HepG2 (cell line): ENCODE results near the gene SHISAL2B. TPM values are rescaled to one million over a fixed set of nuclear protein-coding genes. Genes with fewer than 3 reads are reported as not detected.

ENCODE experiments used
- ATAC-seq: fragments of 200-7000 bp; cut with Tn5 transposase; 3 replicates; pipeline ENCODE4 v1.9.1; 2020; ENCODE audit warnings: mild to moderate bottlenecking, moderate library complexity
- BruUV-seq: library from RNA; stranded (reverse); fragments of 400-500 nt; replicated peaks from 2 replicates; lab custom pipeline; 2021; lab: Mats Ljungman, UMichigan
- CTCF ChIA-PET: fragments of 300-600 bp; formaldehyde crosslinking; extraction: SDS; loops from one replicate; lab custom pipeline; 2021; ENCODE audit warnings: low total read pairs, inconsistent platforms, low intra/inter-chr PET ratio; lab: Yijun Ruan, JAX
- POLR2A ChIA-PET: fragments of 350-600 bp; sonication (Branson Sonifier 250); formaldehyde crosslinking; loops from one replicate; lab custom pipeline; 2020; ENCODE audit warnings: antibody characterized with exemption, inconsistent platforms; lab: Yijun Ruan, JAX
- DNase-seq: peaks from one replicate; pipeline ENCODE4 v3.0.0-alpha.2; 2015; ENCODE audit warnings: low spot score
- FAIRE-seq: peaks from 3 replicates; lab custom pipeline; 2011; peaks lifted over from hg19 to GRCh38; lab: Jason Lieb, UNC
- H2AFZ ChIP-seq: one replicate; pipeline ENCODE4 v1.6.1; 2011; ENCODE audit warnings: low read length, inconsistent platforms
- H3K27ac ChIP-seq: fragments of 300-600 bp; 3 replicates; pipeline ENCODE4 v1.8.0; 2011; ENCODE audit warnings: mixed run types, mild to moderate bottlenecking, mixed read lengths, low read length, inconsistent platforms; ENCODE audit not compliant: insufficient read depth; ENCODE audit errors: extremely low read length
- H3K27me3 ChIP-seq, 2 experiments: fragments of 200-600 bp in 1 of 2; 2 replicates in 1 of 2; 3 replicates in 1 of 2; pipeline versions ENCODE4 v1.6.0 to v1.8.0; 2011; ENCODE audit warnings: low read length in 2 of 2, mild to moderate bottlenecking in 2 of 2, moderate library complexity in 2 of 2, inconsistent platforms in 1 of 2; ENCODE audit not compliant: insufficient read depth in 2 of 2, control insufficient read depth in 1 of 2
- H3K36me3 ChIP-seq, 2 experiments: fragments of 200-600 bp in 1 of 2; replicated peaks in 1 of 2; 2 replicates in 1 of 2; 3 replicates in 1 of 2; pipeline versions ENCODE4 v1.5.1 to v1.8.0; 2011; ENCODE audit warnings: low read length in 2 of 2, inconsistent platforms in 1 of 2; ENCODE audit not compliant: insufficient read depth in 2 of 2, control insufficient read depth in 1 of 2
- H3K4me1 ChIP-seq: 2 replicates; pipeline ENCODE4 v1.5.1; 2012; ENCODE audit warnings: low read length, inconsistent platforms; ENCODE audit not compliant: insufficient read depth
- H3K4me2 ChIP-seq: 2 replicates; pipeline ENCODE4 v1.6.0; 2011; ENCODE audit warnings: low read depth, low read length, inconsistent platforms
- H3K4me3 ChIP-seq, 3 experiments: fragments of 200-600 bp in 1 of 3; sonication (generic), shearing (Covaris generic) in 1 of 3; replicated peaks in 1 of 3; 2 replicates each; pipeline ENCODE4 v1.5.1; 2011 to 2016; ENCODE audit warnings: low read length in 3 of 3, inconsistent platforms in 2 of 3, low read depth in 2 of 3, mild to moderate bottlenecking in 2 of 3, control low read depth in 1 of 3, mixed read lengths in 1 of 3; ENCODE audit not compliant: insufficient read depth in 1 of 3
- H3K79me2 ChIP-seq: one replicate; pipeline ENCODE4 v1.6.1; 2011; ENCODE audit warnings: low read length, inconsistent platforms; ENCODE audit not compliant: insufficient read depth
- H3K9ac ChIP-seq: 2 replicates; pipeline ENCODE4 v1.6.0; 2011; ENCODE audit warnings: mild to moderate bottlenecking, low read depth, low read length, inconsistent platforms; ENCODE audit not compliant: insufficient read depth
- H3K9me3 ChIP-seq: 2 replicates; pipeline ENCODE4 v1.5.1; 2012; ENCODE audit warnings: mild to moderate bottlenecking, low read length
- H4K20me1 ChIP-seq: 2 replicates; pipeline ENCODE4 v1.6.0; 2011; ENCODE audit warnings: inconsistent platforms, mild to moderate bottlenecking, low read length, moderate library complexity; ENCODE audit not compliant: insufficient read depth
- ATF7-NPFF ChIP-seq: sonication (generic); formaldehyde crosslinking; IDR thresholded peaks from 2 replicates; pipeline ENCODE4 v1.8.1; 2023; ENCODE audit warnings: mild to moderate bottlenecking, low read depth, missing genetic modification reagents, moderate library complexity
- EHMT2 ChIP-seq: fragments of 200-600 bp; sonication (generic); IDR thresholded peaks from 2 replicates; pipeline ENCODE4 v1.7.0; 2017; ENCODE audit warnings: antibody characterized with exemption, low read depth, low read length, borderline replicate concordance
- HES4 ChIP-seq: sonication (generic); formaldehyde crosslinking; IDR thresholded peaks from 2 replicates; pipeline ENCODE4 v1.9.0; 2021; ENCODE audit warnings: mild to moderate bottlenecking, missing genetic modification reagents, borderline replicate concordance
- IKZF1 ChIP-seq: fragments of 450-650 bp; IDR thresholded peaks from 2 replicates; pipeline ENCODE4 v1.7.1; 2016
- ISX ChIP-seq: sonication (generic); formaldehyde crosslinking; conservative IDR thresholded peaks from 2 replicates; pipeline ENCODE4 v1.5.0; 2020; ENCODE audit warnings: missing genetic modification reagents
- MBD4 ChIP-seq: IDR thresholded peaks from 2 replicates; pipeline ENCODE4 v1.6.1; 2012; ENCODE audit warnings: low read length, inconsistent platforms, borderline replicate concordance
- PTBP1 ChIP-seq: fragments of 200-400 bp; formaldehyde crosslinking; IDR thresholded peaks from 2 replicates; pipeline ENCODE4 v1.6.1; 2018; ENCODE audit warnings: low read length, low read depth; ENCODE audit not compliant: poor library complexity, severe bottlenecking
- SALL2 ChIP-seq: sonication (generic); formaldehyde crosslinking; IDR thresholded peaks from 2 replicates; pipeline ENCODE4 v1.8.1; 2023; ENCODE audit warnings: mild to moderate bottlenecking, missing genetic modification reagents, inconsistent platforms
- SIN3A ChIP-seq: IDR thresholded peaks from 2 replicates; pipeline ENCODE4 v1.6.1; 2011; ENCODE audit warnings: low read depth, mild to moderate bottlenecking, control low read depth, low read length, borderline replicate concordance
- TEAD3 ChIP-seq: optimal IDR thresholded peaks from 2 replicates; pipeline ENCODE3; 2016; ENCODE audit warnings: borderline replicate concordance
- TOPORS ChIP-seq: sonication (generic); formaldehyde crosslinking; IDR thresholded peaks from 2 replicates; pipeline ENCODE4 v1.8.0; 2023; ENCODE audit warnings: mild to moderate bottlenecking, missing genetic modification reagents
- ZNF160 ChIP-seq: sonication (generic); formaldehyde crosslinking; IDR thresholded peaks from 2 replicates; pipeline ENCODE4 v1.8.0; 2022; ENCODE audit warnings: mild to moderate bottlenecking, inconsistent platforms, missing genetic modification reagents
- ZNF207 ChIP-seq: fragments of 450-650 bp; IDR thresholded peaks from 2 replicates; pipeline ENCODE4 v1.6.1; 2016; ENCODE audit warnings: antibody characterized with exemption, borderline replicate concordance
- ZNF230 ChIP-seq: sonication (generic); formaldehyde crosslinking; IDR thresholded peaks from 2 replicates; pipeline ENCODE4 v1.4.0; 2020; ENCODE audit warnings: mild to moderate bottlenecking, missing genetic modification reagents
- ZNF556 ChIP-seq: sonication (generic); formaldehyde crosslinking; IDR thresholded peaks from 2 replicates; pipeline ENCODE4 v1.4.0; 2020; ENCODE audit warnings: mild to moderate bottlenecking, missing genetic modification reagents, borderline replicate concordance
- ZNF746 ChIP-seq: sonication (generic); formaldehyde crosslinking; IDR thresholded peaks from 2 replicates; pipeline ENCODE4 v1.8.0; 2022; ENCODE audit warnings: mild to moderate bottlenecking, missing genetic modification reagents
- ZNF777 ChIP-seq: sonication (generic); formaldehyde crosslinking; IDR thresholded peaks from 2 replicates; pipeline ENCODE4 v1.4.0; 2020; ENCODE audit warnings: missing genetic modification reagents
- WGBS: methylation state at CpG from one replicate; pipeline ENCODE4 v1.1.6; 2017; ENCODE audit warnings: low lambda C conversion rate; 5-methylcytosine and 5-hydroxymethylcytosine counted together
- in situ Hi-C: cut with HindIII; loops from 2 replicates; pipeline ENCODE4 v1.10.0; 2017; ENCODE audit warnings: low pct_unique_long_range_greater_than_20kb; ENCODE audit not compliant: extremely low pct_ligation_motif_present
- intact Hi-C: fragments of 100-400 bp; cut with micrococcal nuclease; formaldehyde crosslinking; loops from one replicate; pipeline ENCODE4 v1.10.0; 2022; ENCODE audit not compliant: unreplicated experiment
- polyA plus RNA-seq, 8 experiments: library from polyadenylated mRNA; depleted of rRNA in 3 of 8; stranded (reverse) in 7 of 8; unstranded in 1 of 8; fragments of >200 nt; fragmentation: Illumina TruSeq in 4 of 8; extraction: Trizol in 4 of 8; gene quantifications; 2 replicates each; pipeline versions ENCODE4 v1.2.1 to v1.2.3, GENCODE V29; 2011 to 2016; ENCODE audit warnings: low read depth in 4 of 8, missing spikeins in 1 of 8, mixed read lengths in 1 of 8; ENCODE audit not compliant: insufficient read depth in 1 of 8
- total RNA-seq, 5 experiments: library from RNA; depleted of rRNA; stranded (reverse); fragments of >200 nt; fragmentation: Illumina TruSeq; extraction: Trizol; gene quantifications; 2 replicates each; pipeline ENCODE4 v1.2.3, GENCODE V29; 2016; ENCODE audit warnings: low read depth in 1 of 5
- TF ChIP-seq, protein P1 (sequence below): sonication (generic); formaldehyde crosslinking; IDR thresholded peaks from 2 replicates; pipeline ENCODE4 v1.4.0; 2020; ENCODE audit warnings: missing genetic modification reagents, borderline replicate concordance

Gene SHISAL2B
- total and polyA plus RNA-seq, 2 of the 13 experiments (the other 11 are each of a cell fraction or from before 2014, with no cell fraction given), result not detected

DNA sequence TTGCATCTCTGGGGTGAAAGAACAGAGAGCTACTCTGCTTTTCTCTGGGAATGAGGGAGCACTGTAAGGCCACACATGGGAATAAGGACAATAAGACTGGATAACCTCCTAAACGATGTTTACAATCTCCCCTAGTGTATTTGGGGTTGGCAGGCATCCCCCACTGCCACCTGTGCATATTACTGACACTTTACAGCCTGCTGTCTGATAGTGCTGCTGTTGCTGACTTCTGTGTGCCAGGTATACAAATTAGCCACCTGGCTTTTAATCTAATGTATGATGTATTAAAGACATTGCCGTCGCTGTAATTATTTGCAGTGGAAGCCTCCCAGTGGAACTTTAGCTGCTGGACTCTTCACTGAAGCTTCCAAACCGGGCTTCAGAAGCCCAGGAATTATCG lies 4.4 kb upstream of the SHISAL2B start:
- DNase-seq, result no peak
- BruUV-seq, result no TSS peak
- Histone ChIP-seq H3K36me3 (no peaks in the 10 kb centered on the region), H3K4me2 (no peak overlapping the region), H3K4me1 (no peaks in the 10 kb centered on the region), H3K9me3 (no peaks in the 10 kb centered on the region), H3K9ac (no peak overlapping the region), H3K79me2 (no peaks in the 10 kb centered on the region), H2AFZ (no peak overlapping the region), H3K27ac (no peak overlapping the region), H3K27me3 (peaks cover 1 to 26% of the 10 kb centered on the region in 2 experiments; a peak in 4 of 5 replicates), H3K4me3 (no peak overlapping the region), H4K20me1 (no peaks in the 10 kb centered on the region)
- no peak for ATAC-seq
- no peak for FAIRE-seq
- POLR2A ChIA-PET, result no interaction called here
- intact Hi-C loops, result no loop called here
- WGBS, result 50% methylated on average over 4 of the region's 5 CpGs
- CTCF ChIA-PET, result no interaction called here
- in situ Hi-C loops, result no loop called here
- TF ChIP-seq IKZF1 (no peak), ZNF746 (CRISPR knock-in tag) (no peak), ZNF230 (CRISPR knock-in tag) (no peak), ZNF777 (CRISPR knock-in tag) (no peak), SALL2 (CRISPR knock-in tag) (no peak), PTBP1 (no peak), ZNF556 (CRISPR knock-in tag) (no peak), TEAD3 (CRISPR knock-in tag) (no peak), EHMT2 (no peak), SIN3A (no peak), ZNF160 (CRISPR knock-in tag) (no peak), MBD4 (no peak), TOPORS (CRISPR knock-in tag) (no peak), ISX (CRISPR knock-in tag) (no peak), ZNF207 (no peak), HES4 (CRISPR knock-in tag) (no peak), ATF7-NPFF (CRISPR knock-in tag) (no peak)
- TF ChIP-seq, protein P1, sequence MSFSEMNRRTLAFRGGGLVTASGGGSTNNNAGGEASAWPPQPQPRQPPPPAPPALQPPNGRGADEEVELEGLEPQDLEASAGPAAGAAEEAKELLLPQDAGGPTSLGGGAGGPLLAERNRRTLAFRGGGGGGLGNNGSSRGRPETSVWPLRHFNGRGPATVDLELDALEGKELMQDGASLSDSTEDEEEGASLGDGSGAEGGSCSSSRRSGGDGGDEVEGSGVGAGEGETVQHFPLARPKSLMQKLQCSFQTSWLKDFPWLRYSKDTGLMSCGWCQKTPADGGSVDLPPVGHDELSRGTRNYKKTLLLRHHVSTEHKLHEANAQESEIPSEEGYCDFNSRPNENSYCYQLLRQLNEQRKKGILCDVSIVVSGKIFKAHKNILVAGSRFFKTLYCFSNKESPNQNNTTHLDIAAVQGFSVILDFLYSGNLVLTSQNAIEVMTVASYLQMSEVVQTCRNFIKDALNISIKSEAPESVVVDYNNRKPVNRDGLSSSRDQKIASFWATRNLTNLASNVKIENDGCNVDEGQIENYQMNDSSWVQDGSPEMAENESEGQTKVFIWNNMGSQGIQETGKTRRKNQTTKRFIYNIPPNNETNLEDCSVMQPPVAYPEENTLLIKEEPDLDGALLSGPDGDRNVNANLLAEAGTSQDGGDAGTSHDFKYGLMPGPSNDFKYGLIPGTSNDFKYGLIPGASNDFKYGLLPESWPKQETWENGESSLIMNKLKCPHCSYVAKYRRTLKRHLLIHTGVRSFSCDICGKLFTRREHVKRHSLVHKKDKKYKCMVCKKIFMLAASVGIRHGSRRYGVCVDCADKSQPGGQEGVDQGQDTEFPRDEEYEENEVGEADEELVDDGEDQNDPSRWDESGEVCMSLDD (CRISPR knock-in tag), result no peak
